ENCODE measurements around the gene KRTAP10-2. TPM values are rescaled to one million over a fixed set of nuclear protein-coding genes. Genes with fewer than 3 reads are reported as not detected.

KRTAP10-2 gene
- total and polyA plus RNA-seq, 9 of the 15 experiments (the other 6 are each of a cell fraction or from before 2014, with no cell fraction given): not detected

DNA sequence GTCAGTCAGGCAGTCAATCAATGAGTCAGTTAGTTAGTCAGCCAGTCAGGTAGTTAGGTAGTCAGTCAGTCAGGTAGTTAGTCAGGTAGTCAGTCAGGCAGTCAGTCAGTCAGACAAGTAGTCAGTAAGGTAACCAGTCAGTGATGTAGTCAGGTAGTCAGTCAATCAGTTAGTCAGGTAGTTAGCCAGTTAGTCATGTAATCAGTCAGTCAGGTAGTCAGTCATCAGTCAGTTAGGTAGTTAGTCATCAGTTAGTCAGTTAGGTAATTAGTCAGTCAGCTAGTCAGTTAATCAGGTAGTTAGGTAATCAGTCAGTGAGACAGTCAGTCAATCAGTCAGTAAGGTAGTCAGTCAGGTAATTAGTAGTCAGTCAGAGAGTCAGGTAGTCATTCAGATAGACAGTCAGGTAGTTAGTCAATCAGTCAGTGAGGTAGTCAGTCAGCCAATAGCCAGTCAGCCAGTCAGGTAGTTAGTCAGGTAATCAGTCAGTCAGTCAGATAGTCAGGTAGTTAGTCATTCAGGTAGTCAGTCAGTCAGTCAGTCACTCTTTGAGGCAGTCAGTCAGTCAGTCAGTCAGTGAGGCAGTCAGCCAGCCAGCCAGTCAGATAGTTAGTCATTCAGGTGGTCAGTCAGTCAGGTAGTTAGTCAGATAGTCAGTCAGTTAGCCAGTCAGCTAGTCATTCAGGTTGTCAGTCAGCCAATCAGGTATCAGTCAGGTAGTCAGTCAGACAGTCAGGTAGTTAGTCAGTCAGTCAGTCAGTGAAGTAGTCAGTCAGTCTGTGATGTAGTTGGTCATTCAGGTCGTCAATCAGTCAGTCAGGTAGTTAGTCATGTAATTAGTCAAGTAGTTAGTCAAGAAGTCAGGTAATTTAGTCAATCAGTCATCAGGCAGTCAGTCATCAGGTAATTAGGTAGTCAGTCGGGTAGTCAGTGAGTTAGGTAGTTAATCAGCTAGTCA is 26.6 kb downstream of the KRTAP10-2 start (continued):
- TF ChIP-seq HNRNPLL (IDR thresholded peaks at IDR 0.05; ENCODE audit: low read depth, low read length, poor library complexity, severe bottlenecking): no peak
- TF ChIP-seq TCF7 (IDR thresholded peaks at IDR 0.05; ENCODE audit: borderline replicate concordance): no peak
- no peak for TF ChIP-seq ZNF232 (CRISPR knock-in tag; IDR thresholded peaks at IDR 0.05)
- TF ChIP-seq, protein P1, sequence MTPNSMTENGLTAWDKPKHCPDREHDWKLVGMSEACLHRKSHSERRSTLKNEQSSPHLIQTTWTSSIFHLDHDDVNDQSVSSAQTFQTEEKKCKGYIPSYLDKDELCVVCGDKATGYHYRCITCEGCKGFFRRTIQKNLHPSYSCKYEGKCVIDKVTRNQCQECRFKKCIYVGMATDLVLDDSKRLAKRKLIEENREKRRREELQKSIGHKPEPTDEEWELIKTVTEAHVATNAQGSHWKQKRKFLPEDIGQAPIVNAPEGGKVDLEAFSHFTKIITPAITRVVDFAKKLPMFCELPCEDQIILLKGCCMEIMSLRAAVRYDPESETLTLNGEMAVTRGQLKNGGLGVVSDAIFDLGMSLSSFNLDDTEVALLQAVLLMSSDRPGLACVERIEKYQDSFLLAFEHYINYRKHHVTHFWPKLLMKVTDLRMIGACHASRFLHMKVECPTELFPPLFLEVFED (CRISPR knock-in tag; conservative IDR thresholded peaks at IDR 0.05): 0 out of 2 replicates have a peak, but pooled peaks have one; percentile 34
- TF ChIP-seq, protein P2, sequence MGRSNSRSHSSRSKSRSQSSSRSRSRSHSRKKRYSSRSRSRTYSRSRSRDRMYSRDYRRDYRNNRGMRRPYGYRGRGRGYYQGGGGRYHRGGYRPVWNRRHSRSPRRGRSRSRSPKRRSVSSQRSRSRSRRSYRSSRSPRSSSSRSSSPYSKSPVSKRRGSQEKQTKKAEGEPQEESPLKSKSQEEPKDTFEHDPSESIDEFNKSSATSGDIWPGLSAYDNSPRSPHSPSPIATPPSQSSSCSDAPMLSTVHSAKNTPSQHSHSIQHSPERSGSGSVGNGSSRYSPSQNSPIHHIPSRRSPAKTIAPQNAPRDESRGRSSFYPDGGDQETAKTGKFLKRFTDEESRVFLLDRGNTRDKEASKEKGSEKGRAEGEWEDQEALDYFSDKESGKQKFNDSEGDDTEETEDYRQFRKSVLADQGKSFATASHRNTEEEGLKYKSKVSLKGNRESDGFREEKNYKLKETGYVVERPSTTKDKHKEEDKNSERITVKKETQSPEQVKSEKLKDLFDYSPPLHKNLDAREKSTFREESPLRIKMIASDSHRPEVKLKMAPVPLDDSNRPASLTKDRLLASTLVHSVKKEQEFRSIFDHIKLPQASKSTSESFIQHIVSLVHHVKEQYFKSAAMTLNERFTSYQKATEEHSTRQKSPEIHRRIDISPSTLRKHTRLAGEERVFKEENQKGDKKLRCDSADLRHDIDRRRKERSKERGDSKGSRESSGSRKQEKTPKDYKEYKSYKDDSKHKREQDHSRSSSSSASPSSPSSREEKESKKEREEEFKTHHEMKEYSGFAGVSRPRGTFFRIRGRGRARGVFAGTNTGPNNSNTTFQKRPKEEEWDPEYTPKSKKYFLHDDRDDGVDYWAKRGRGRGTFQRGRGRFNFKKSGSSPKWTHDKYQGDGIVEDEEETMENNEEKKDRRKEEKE (IDR thresholded peaks at IDR 0.05; ENCODE audit: borderline replicate concordance in 1 of 2, control insufficient read depth in 1 of 2, low read depth in 2 of 2, low read length in 1 of 2): no peak
- no peak for TF ChIP-seq CHD7 (IDR thresholded peaks at IDR 0.05; ENCODE audit: low read depth, low read length)
- TF ChIP-seq, protein P3, sequence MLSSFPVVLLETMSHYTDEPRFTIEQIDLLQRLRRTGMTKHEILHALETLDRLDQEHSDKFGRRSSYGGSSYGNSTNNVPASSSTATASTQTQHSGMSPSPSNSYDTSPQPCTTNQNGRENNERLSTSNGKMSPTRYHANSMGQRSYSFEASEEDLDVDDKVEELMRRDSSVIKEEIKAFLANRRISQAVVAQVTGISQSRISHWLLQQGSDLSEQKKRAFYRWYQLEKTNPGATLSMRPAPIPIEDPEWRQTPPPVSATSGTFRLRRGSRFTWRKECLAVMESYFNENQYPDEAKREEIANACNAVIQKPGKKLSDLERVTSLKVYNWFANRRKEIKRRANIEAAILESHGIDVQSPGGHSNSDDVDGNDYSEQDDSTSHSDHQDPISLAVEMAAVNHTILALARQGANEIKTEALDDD (IDR thresholded peaks at IDR 0.05): peak; percentile 77
- no peak for TF ChIP-seq FOSL1 (tag; conservative IDR thresholded peaks at IDR 0.05)

Measured in K562 (cell line).